Placental pericyte (primary cell): Measurements from ENCODE around the gene FAM222B. TPM values are rescaled to one million over a fixed set of nuclear protein-coding genes. Genes with fewer than 3 reads are reported as not detected.

Experiments
- small RNA-seq: library from RNA; depleted of rRNA; stranded (forward); fragments of <200 nt; gene quantifications from one replicate; pipeline ENCODE3, GENCODE V24; 2012; ENCODE audit warnings: low replicate concordance
- total RNA-seq: library from RNA; depleted of rRNA; stranded (reverse); fragments of >200 nt; gene quantifications from 2 replicates; pipeline ENCODE4 v1.2.3, GENCODE V29; 2012

The FAM222B gene, protein sequence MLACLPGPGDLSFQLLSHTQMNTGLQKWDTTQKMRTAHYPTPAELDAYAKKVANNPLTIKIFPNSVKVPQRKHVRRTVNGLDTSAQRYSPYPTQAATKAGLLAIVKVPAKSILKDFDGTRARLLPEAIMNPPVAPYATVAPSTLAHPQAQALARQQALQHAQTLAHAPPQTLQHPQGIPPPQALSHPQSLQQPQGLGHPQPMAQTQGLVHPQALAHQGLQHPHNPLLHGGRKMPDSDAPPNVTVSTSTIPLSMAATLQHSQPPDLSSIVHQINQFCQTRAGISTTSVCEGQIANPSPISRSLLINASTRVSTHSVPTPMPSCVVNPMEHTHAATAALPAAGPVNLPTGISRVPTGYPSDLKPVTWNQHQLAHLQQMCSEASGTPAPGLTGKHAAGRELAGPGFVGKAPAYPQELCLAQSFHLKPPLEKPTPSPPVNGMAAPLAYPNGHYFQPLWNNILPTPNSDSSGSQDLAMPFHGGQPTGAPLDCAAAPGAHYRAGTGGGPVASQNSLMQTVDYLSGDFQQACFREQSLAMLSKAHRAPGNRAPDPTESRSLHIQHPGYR
- total RNA-seq = 9.6 and 11.5 TPM in 2 replicates

DNA sequence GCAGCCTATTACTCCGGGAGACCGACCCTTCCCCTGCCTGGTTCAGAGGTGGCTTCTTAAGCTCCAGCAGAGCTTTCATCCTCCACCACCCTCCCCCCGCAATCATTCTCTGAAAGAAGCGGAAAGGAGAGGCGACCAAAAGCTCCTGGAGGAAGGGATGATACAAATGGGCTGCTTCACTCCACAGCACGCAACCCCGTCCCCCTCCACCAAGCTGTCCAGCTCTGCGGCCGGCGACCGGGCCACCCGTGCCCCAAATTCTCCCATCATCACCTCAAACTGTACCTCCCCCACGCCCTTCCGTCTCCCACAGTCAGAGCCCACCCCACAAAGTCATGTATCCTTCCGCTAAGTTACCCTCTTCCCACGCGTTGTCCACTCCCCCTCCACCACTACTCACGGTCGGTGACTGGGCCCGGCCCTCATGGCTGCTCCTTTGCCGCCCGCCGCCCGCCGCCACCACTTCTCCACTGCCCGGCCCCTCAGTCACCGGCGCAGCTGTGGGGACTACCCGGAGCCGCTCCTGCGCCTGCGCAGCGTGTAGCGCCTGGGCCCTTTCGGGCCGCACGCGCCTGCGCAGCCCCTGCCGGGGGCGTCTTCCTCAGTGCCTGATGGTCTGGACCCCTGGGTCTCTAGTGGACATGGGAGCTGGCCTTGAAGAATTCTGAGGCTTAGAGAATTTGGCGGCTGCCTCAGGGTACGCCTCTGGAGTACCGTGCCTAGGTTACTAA, at the start of gene FAM222B:
Gene FAM222B (minus strand): TSS at position 509 of the 731 bp plus-strand sequence. CDS start 76,123 bp downstream, outside the sequence.

DNA sequence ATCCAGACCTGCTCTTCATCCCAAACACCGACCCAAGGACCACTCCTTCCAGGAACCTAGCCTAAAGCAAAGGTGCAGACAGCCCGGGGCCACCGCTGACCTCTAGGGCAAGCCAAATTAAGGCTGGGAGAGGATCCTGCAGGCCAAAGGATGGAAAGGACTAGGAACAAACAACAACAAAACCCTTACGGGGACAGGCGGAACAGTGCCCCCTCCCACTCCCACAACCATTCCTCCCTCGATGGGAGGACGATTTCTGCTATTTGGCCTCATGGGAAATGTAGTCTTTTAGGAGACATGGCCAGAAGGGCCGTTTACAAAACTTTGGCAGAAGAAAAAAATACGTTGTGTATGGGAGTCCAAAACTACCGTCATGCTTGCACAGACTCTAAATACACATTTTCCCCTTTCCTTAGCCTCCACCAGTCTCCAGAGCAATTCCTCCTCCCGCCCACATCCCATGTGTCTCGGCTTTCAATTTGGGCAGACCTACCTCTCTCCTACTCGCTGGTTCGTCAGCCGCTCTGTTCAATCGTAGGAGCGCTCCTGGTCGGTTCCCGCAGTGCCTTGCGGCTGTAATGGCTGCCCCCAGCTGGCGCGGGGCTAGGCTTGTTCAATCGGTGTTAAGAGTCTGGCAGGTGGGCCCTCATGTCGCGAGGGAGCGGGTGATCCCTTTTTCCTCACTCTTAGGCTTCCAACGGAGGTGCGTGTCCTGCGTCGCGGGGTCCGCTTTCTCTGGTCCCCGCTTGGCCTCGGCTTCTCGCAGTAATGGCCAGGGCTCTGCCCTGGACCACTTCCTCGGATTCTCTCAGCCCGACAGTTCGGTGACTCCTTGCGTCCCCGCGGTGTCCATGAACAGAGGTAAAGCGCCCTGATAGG, 12.1 kb upstream of the FAM222B start, which contains the start of gene ERAL1:
Gene ERAL1 (plus strand): TSS at position 560 of the 879 bp plus-strand sequence. CDS start 19 bp downstream, at position 579.

DNA sequence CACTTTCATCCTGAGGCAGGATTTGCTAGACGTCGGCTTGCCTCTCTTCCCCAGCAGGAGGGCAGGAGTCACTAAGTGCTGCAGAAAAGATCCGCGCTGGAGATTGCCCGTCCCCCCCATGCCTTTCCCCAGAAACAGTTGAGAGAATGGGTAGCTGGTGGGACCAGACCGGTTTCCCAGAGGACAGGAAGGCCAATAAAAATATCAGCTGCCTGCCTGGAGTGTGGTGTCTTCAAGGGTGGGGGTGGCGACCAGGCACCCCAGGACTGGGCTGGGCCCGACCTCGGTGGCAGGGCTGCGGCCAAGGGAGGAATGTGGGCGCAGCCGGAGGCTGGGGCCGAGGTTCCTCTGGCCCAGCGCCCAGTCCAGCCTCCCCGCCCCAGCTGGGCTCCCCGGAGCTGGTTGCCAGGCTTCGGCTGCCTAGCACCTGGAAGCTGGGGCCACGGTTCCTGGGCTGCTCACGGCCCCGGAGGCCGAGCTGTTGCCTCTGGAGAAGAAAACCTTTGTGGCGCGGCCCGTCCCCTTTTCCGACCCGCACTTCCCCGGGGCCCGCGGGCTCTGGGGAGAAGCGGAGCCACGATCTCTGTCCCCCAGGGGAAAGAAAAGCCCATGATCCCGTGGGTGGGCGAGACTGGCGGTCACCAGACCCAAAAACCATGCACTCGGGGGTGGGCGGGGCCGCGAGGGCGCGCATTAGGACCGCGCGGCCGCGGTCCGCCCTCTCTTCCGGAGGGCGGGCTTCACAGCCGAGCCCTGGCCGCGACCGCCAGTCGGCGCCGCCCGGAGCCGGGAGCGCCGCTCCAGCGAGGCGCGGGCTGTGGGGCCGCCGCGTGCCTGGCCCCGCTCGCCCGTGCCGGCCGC, 99.1 kb downstream of the FAM222B start, which contains the start of gene TRAF4:
Gene TRAF4 (plus strand): TSS at position 769 of the 861 bp plus-strand sequence. CDS start 102 bp downstream, outside the sequence.

DNA sequence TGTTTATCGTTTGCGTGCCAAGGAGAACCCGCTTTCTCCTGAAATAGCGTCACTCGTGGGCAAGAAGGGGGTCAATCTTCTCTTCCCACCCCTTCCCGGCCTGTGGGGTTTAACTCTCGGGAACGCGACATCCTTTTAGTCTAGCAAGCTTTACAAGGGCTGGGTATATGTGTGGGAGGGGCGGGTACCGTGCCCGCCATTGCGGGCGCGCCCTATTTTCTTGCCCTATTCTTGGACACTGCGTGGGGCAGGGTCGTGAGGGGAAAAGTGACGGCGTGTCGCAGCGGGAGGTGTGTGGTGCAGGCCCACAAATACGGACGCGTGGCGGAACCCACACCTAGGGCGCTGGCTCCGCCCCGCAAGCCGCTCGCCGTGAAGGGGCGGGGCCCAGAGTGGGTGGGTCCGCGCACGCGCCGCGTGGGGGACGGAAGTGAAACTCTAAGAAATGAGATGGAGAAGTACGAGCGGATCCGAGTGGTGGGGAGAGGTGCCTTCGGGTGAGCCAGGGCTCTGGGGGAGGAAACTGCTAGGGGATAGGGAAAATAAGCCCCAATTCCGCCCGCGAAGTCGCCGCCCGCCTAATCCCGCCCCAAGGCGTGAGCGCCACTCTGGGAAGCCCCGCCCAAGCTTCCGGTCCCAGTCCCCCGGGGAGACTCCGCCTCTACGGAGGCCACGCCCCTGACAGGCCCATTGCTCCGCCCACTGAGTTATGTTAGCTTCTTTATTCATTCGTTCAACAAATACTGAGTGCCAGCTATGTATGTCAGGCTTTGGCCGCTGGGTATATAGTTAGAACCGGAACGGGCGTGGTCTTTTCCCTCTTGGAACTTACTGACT, 114.0 kb downstream of the FAM222B start, which contains the start of gene NEK8:
Gene NEK8 (plus strand): TSS at position 425 of the 837 bp plus-strand sequence. CDS start 26 bp downstream, at position 451.

DNA sequence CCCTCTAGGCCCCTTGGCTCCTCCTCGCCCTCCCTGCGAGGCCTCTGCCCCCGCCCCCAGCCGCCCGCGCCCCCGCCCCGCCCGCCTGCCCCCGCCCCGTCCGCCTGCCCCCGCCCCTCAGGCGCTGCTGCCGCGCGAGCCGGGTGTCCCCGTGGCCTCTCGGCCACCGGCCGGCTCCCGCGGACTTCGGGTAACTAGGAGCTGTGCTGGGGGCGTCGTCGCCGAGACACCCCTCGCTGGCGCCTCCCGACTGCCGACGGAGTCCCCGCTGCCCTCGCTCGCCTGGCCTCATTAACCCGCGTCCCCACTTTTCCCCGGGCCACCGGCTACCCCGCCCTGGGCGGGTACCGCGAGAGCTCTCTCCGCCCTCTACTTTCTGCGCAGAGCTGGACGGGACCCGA, 116.4 kb downstream of the FAM222B start, which contains the start of gene TLCD1:
Gene TLCD1 (minus strand): TSS at position 8 of the 401 bp plus-strand sequence. CDS start 136 bp downstream, outside the sequence.

DNA sequence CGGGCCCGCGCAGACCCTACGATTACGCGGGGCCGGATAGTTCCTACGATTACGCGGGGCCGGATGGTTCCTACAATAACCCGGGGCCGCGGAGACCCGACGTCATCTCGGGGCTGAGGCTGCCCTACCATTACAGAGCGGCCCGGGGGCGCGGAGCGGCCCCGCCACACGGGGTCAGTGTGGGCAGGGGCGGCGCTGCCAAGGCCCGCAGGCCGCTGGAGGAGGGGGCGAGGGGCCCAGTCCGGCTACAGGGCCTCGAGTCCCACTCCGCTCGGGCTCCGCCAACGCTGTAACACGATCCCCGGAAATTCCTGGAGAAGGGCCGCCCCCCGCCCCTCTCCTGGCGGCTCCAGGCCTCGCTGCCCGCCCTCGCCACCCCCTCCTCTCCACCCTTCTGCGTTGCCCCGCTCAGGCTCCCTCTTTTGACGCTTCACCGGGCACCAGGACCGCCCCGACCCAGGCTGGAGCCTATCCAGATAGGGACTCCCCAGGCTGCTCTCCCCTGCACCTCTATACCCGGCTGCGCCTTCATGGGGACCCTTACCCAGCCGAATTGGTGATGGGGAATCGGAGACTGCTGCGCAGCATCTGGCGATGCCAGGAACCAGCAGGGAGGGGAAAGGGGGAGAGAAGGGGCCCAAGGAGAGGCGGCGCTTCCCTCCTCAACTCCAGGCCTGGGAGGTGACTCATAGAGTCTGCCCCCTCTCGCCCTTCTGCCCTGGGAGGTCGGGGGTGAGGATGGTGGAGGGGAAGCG, 124.8 kb downstream of the FAM222B start, which contains the start of gene RAB34:
Gene RAB34 (minus strand): TSS at position 291 of the 755 bp plus-strand sequence. CDS start 602 bp downstream, outside the sequence.

DNA sequence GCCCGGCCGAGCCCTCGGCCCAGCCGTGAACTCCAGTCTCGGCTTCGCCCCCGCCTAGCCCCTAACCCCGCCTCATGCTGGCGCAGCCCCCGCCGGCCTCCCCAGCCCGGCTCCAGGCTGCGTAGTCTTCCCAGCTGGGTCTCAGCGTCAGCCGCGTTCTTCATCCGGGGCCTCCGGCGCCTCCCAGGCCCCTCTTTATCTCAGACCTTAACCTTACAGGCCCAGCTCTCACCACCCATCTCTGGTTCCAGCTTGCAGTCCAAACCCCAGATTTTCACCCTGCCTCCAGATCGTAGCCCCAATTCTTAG, 130.9 kb downstream of the FAM222B start, which contains the start of gene PROCA1:
Gene PROCA1 (minus strand): TSS at position 166 of the 309 bp plus-strand sequence. CDS start 228 bp downstream, outside the sequence.

Small RNA genes within 50 kb of the gene (small RNA-seq; reads per million reads assigned to genes)
- gene RF00019 (not detected), gene SNORD42A (not detected), gene SNORD42B (0.55 reads per million, percentile 22 among the genes with 10 or more reads in this experiment), gene SNORD4A (not detected), gene SNORD4B (not detected)

Other genes starting within 250 kb of the FAM222B start
- 2.4 and 77.9 TPM in 2 replicates for gene SPAG5, start 243.8 kb downstream of the FAM222B start, total RNA-seq
- 2.6 and 7.6 TPM in 2 replicates for gene RSKR, start 228.6 kb downstream of the FAM222B start, total RNA-seq
- gene BLTP2, start 197.6 kb downstream of the FAM222B start, total RNA-seq = 103 and 183 TPM in 2 replicates
- 36.5 and 44.2 TPM in 2 replicates for gene SDF2, start 180.9 kb downstream of the FAM222B start, total RNA-seq
- 61.3 and 66.7 TPM in 2 replicates for gene SUPT6H, start 180.6 kb downstream of the FAM222B start, total RNA-seq
- gene PROCA1, start 130.9 kb downstream of the FAM222B start, total RNA-seq = 0.44 and 0.86 TPM in 2 replicates
- 200 and 222 TPM in 2 replicates for gene RAB34, start 124.9 kb downstream of the FAM222B start, total RNA-seq
- gene RPL23A, start 122.8 kb downstream of the FAM222B start, total RNA-seq = 341 and 470 TPM in 2 replicates
- 4.2 TPM in 2 replicates for gene TLCD1, start 116.6 kb downstream of the FAM222B start, total RNA-seq
- gene NEK8, start 114.0 kb downstream of the FAM222B start, total RNA-seq = 3.3 and 8.5 TPM in 2 replicates
- gene TRAF4, start 98.8 kb downstream of the FAM222B start, total RNA-seq = 32.6 and 65.3 TPM in 2 replicates
- gene ERAL1, start 12.2 kb upstream of the FAM222B start, total RNA-seq = 32.4 and 64.1 TPM in 2 replicates
- 44.5 and 59.7 TPM in 2 replicates for gene FLOT2, start 54.9 kb upstream of the FAM222B start, total RNA-seq
- gene DHRS13, start 60.3 kb upstream of the FAM222B start, total RNA-seq = 4.4 and 6.3 TPM in 2 replicates
- gene PHF12, start 108.7 kb upstream of the FAM222B start, total RNA-seq = 43.8 and 44.6 TPM in 2 replicates
- not detected in 2 replicates for gene SEZ6, start 163.2 kb upstream of the FAM222B start, total RNA-seq
- 1.3 and 2.6 TPM in 2 replicates for gene PIPOX, start 200.4 kb upstream of the FAM222B start, total RNA-seq